GM12875 (cell line): ENCODE results near the gene PGPEP1.

ENCODE experiments used
- H3K4me3 ChIP-seq: one replicate; pipeline ENCODE4 v1.5.1; 2011; ENCODE audit warnings: low read depth, low read length, control low read depth
- TF ChIP-seq, protein P1 (sequence below): IDR thresholded peaks from 2 replicates; pipeline ENCODE4 v1.5.1; 2011; ENCODE audit warnings: low read depth, mild to moderate bottlenecking, control low read depth, inconsistent platforms, low read length, moderate library complexity, borderline replicate concordance; ENCODE audit not compliant: insufficient read depth

Gene PGPEP1

DNA sequence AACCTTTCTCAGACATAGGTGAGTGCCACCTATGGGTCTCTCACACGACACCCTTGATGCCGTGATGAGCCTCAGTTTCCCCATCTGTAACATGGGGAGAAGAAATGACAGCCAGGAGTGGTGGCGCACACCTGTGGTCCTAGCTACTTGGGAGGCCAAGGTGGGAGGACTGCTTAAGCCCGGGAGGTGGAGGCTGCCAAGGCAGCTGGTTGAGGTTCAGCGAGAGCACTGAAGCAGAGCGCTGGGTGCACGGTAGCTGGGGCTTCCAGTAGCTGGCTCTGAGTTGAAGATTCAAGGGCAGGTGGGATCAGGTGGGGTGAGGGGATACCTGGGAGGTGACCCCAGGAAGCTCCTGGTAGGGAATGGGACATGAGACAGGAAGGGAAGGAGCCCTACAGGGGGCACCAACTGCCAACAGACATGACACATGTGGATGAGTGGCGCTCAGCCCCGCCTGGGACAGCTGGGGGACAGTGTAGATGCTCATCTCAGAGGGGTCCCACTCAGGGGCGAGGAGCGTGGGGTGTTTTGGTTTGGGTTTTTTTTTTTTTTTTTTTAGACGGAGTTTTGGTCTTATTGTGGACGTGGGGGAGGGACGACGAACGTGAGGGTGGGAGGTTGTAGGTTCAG lies 72.3 kb downstream of the PGPEP1 start:
- H3K4me3 ChIP-seq = no peak overlapping the region
- TF ChIP-seq, protein P1, sequence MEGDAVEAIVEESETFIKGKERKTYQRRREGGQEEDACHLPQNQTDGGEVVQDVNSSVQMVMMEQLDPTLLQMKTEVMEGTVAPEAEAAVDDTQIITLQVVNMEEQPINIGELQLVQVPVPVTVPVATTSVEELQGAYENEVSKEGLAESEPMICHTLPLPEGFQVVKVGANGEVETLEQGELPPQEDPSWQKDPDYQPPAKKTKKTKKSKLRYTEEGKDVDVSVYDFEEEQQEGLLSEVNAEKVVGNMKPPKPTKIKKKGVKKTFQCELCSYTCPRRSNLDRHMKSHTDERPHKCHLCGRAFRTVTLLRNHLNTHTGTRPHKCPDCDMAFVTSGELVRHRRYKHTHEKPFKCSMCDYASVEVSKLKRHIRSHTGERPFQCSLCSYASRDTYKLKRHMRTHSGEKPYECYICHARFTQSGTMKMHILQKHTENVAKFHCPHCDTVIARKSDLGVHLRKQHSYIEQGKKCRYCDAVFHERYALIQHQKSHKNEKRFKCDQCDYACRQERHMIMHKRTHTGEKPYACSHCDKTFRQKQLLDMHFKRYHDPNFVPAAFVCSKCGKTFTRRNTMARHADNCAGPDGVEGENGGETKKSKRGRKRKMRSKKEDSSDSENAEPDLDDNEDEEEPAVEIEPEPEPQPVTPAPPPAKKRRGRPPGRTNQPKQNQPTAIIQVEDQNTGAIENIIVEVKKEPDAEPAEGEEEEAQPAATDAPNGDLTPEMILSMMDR = no peak

DNA sequence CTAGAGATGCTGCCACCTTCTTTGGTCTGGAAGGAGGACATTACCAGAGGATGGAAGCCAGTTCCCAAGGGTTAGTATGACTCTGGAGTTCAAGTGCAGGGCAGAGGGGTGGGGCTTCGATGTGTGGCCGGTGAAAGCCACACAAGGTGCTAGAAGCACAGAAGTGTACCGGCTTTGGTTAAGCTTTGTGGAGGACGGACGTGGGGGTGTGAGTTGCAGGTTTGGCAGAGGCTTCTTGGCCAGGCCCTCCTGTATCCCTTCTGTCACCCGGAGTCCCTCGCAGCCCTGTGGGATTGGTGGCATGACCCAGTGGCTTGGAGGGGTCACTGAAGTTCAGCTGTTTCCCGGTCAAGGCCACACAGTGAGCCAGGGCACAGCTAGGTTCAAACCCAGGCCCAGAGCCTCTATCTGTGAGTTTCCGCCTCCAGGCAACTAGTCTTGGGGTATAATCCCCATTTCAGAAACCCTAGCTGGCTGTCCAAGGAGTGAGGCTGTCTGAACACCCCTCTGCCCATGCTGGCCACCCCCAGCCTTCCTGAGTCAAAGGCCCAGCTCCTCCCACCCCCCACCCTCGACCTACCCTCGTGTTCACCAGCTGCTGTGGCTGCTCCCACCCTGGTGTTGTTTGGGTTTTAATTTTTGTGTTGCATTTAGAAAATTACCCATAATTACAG lies 74.2 kb downstream of the PGPEP1 start:
- H3K4me3 ChIP-seq = peak overlapping the region; percentile 24
- TF ChIP-seq, protein P1 = no peak

DNA sequence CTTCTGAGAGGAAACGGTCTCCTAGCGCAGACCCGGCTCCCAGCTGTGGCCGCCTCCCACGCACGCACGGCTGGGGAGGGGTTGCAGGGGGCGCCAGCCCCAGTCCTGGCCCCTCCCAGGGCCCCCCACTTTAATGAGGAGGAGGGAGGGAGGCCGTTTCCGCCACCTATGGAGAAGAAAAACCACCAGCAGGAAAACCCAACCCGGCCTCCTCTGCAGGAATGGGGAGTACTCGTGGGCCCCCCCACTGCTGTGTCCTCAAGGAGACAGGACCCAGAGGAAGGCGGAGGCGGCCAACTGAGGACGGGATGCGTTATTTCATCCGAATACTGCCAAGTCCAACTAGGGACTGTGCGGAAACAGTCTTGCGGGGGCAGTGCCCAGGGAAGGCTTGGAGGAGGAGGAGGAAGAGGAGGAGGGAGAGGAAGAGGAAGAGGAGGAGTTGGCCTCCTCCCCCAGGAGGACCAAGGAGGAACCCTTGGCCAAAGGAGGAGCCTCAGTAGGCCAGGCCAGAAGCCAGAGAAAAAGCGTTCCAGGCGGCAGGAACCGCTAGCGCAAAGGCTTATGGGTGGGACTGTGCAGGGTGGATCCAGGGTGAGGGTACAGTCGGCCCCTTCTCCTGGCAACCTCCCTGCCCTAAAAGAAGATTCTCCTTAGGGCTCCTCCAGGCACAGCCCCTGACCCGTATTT lies 74.9 kb downstream of the PGPEP1 start:
- TF ChIP-seq, protein P1 = no peak
- peak overlapping the region; percentile 24 for H3K4me3 ChIP-seq

DNA sequence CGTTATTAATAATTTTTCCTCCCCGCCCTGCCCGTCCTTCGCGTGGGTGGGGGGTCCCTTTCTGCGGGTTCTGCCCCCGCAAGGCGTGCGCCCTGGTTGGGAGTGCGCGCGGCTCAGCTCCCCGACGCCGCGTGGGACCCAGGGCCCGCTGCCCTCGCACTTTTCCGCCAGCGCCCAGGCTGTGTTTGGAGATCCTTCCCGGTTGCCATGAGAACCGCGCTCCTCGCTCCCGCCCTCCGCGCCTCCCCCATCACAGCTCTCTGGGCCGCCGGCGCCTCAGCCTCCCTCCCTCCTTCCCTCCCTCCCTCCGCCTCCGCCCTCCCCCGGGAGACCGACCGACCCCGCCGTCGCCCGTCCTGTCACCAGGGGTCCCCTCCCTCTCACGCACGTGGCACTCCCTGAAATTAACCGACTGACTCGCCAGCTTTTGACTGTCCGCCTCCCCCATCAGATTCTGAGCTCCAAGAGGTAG lies 76.4 kb downstream of the PGPEP1 start:
- TF ChIP-seq, protein P1 = no peak
- peak overlapping the region; percentile 48 for H3K4me3 ChIP-seq

GRCh38 chr19:18417250-18418028 lies 77.0 kb downstream of the PGPEP1 start:
- H3K4me3 ChIP-seq = peak overlapping the region; percentile 48
- TF ChIP-seq, protein P1 = no peak

- TF ChIP-seq, protein P1 = no peak
- peak overlapping the region; percentile 7 for H3K4me3 ChIP-seq
Measured at GRCh38 chr19:18418029-18418482, 77.7 kb downstream of the PGPEP1 start.
